Activated CD4-positive, alpha-beta T cell treated with anti-CD3 and anti-CD28 coated beads, Interleukin-2, amount 50 U/mL, for 1 hour (primary cell): Measurements from ENCODE around the gene CDHR5.

Experiments used
- DNase-seq: peaks from one replicate; pipeline ENCODE4 v3.0.0-alpha.2; 2020

The CDHR5 gene

GRCh38 chr11:620935-621814, 3.6 kb downstream of the CDHR5 start:
- no peak for DNase-seq

GRCh38 chr11:620201-620600, 4.6 kb downstream of the CDHR5 start:
- no peak for DNase-seq

- no peak for DNase-seq
These were observed 5.1 kb downstream of the CDHR5 start for GRCh38 chr11:619628-620050.

GRCh38 chr11:618856-619627, 5.7 kb downstream of the CDHR5 start:
- no peak for DNase-seq

- DNase-seq, result no peak
These were observed 6.7 kb downstream of the CDHR5 start for GRCh38 chr11:617912-618682.

GRCh38 chr11:617199-617911, 7.4 kb downstream of the CDHR5 start:
- no peak for DNase-seq

- DNase-seq, result no peak
These were observed 8.2 kb downstream of the CDHR5 start for GRCh38 chr11:616320-617198.

GRCh38 chr11:615504-616319, 9.0 kb downstream of the CDHR5 start, which contains the start of gene IRF7:
TSS of gene IRF7 (minus strand) at chr11:615950. CDS start at chr11:615364, 586 bp downstream.
- DNase-seq, result peak; percentile 81

- no peak for DNase-seq
These were observed 9.9 kb downstream of the CDHR5 start for GRCh38 chr11:614623-615503.

- no peak for DNase-seq
These were observed 10.6 kb downstream of the CDHR5 start for GRCh38 chr11:614021-614622.

GRCh38 chr11:613369-613968, 11.3 kb downstream of the CDHR5 start:
- DNase-seq, result peak; percentile 85

GRCh38 chr11:612961-613300, 11.8 kb downstream of the CDHR5 start:
- no peak for DNase-seq

GRCh38 chr11:612201-612960, 12.4 kb downstream of the CDHR5 start:
- no peak for DNase-seq

- DNase-seq, result no peak
These were observed 13.5 kb downstream of the CDHR5 start for GRCh38 chr11:611001-611996.

- no peak for DNase-seq
These were observed 14.5 kb downstream of the CDHR5 start for GRCh38 chr11:610146-610801.

- DNase-seq, result no peak
These were observed 15.4 kb downstream of the CDHR5 start for GRCh38 chr11:609341-609811.
